ENCODE data around the gene CD55. TPM values are rescaled to one million over a fixed set of nuclear protein-coding genes. Genes with fewer than 3 reads are reported as not detected.

Gene CD55
- total RNA-seq, 6 donors from 2014 or later, result 256 to 798 (median 465) TPM

- peaks cover 12 to 34% (median 28%) of the 10 kb centered on the region in 4 donors for H3K4me1 ChIP-seq
- WGBS, 2 donors, result 96 to 97% methylated on average over 3 of the region's 3 CpGs
- ATAC-seq (ENCODE audit: low FRiP score in 2 of 2) (no peak), DNase-seq (no peak)
- H3K9me3 ChIP-seq, result no peaks in the 10 kb centered on the region
- no peaks in the 10 kb centered on the region for H3K27me3 ChIP-seq
- no peak for TF ChIP-seq POLR2A (IDR thresholded peaks at IDR 0.05)
- TF ChIP-seq EP300 (IDR thresholded peaks at IDR 0.05), result no peak
- no peak for TF ChIP-seq POLR2AphosphoS5 (IDR thresholded peaks at IDR 0.05)
- no peak for TF ChIP-seq CTCF (IDR thresholded peaks at IDR 0.05)
- H3K4me3 ChIP-seq, result no peak overlapping the region
- no peaks in the 10 kb centered on the region for H3K36me3 ChIP-seq
- H3K27ac ChIP-seq, result no peak overlapping the region
Measured at GRCh38 chr1:207315435-207315834, 6.0 kb upstream of the CD55 start.

GRCh38 chr1:207316141-207316540 lies 5.3 kb upstream of the CD55 start:
- Histone ChIP-seq H3K36me3 (no peaks in the 10 kb centered on the region), H3K27me3 (no peaks in the 10 kb centered on the region), H3K9me3 (no peaks in the 10 kb centered on the region), H3K4me3 (no peak overlapping the region), H3K4me1 (peaks cover 12 to 36% (median 28%) of the 10 kb centered on the region in 4 donors), H3K27ac (peak overlapping the region; percentile 45 to 100 (median 96))
- ATAC-seq (ENCODE audit: low FRiP score in 2 of 2) (no peak), DNase-seq (peak in 1 of 2 donors; percentile 71)
- TF ChIP-seq EP300 (IDR thresholded peaks at IDR 0.05) (no peak), POLR2AphosphoS5 (IDR thresholded peaks at IDR 0.05) (no peak), CTCF (IDR thresholded peaks at IDR 0.05) (peak in 1 of 6 experiments; percentile 39)

- peak in 1 of 2 donors; percentile 52 for ATAC-seq (ENCODE audit: low FRiP score in 2 of 2)
- peak in 1 of 2 donors; percentile 90 for DNase-seq
- H3K27ac ChIP-seq, result peak overlapping the region; percentile 71 to 100 (median 96)
- H3K9me3 ChIP-seq, result no peaks in the 10 kb centered on the region
- no peak overlapping the region for H3K4me3 ChIP-seq
- no peaks in the 10 kb centered on the region for H3K27me3 ChIP-seq
- peaks cover 12 to 36% (median 28%) of the 10 kb centered on the region in 4 donors for H3K4me1 ChIP-seq
- TF ChIP-seq POLR2A (IDR thresholded peaks at IDR 0.05) (peak in 1 of 4 donors; percentile 43), CTCF (IDR thresholded peaks at IDR 0.05) (no peak), EP300 (IDR thresholded peaks at IDR 0.05) (peak in 3 of 4 donors; percentile 37 to 95 (median 70)), POLR2AphosphoS5 (IDR thresholded peaks at IDR 0.05) (peak; percentile 58 to 86)
- no peaks in the 10 kb centered on the region for H3K36me3 ChIP-seq
- 33 to 46% methylated on average over 6 of the region's 6 CpGs for WGBS, 2 donors
Measured at GRCh38 chr1:207316622-207317391, 4.7 kb upstream of the CD55 start.

- WGBS, 2 donors, result 74 to 77% methylated on average over 3 of the region's 3 CpGs
- Histone ChIP-seq H3K36me3 (no peaks in the 10 kb centered on the region), H3K27me3 (no peaks in the 10 kb centered on the region), H3K4me3 (no peak overlapping the region), H3K9me3 (no peaks in the 10 kb centered on the region), H3K27ac (peak overlapping the region; percentile 71 to 100 (median 96)), H3K4me1 (peaks cover 12 to 34% (median 28%) of the 10 kb centered on the region in 4 donors)
- ATAC-seq (ENCODE audit: low FRiP score in 2 of 2) (no peak), DNase-seq (no peak)
- TF ChIP-seq EP300 (IDR thresholded peaks at IDR 0.05), result no peak
- TF ChIP-seq POLR2AphosphoS5 (IDR thresholded peaks at IDR 0.05), result no peak
- TF ChIP-seq POLR2A (IDR thresholded peaks at IDR 0.05), result no peak
- TF ChIP-seq CTCF (IDR thresholded peaks at IDR 0.05), result no peak
Measured at GRCh38 chr1:207317561-207317960, 3.9 kb upstream of the CD55 start.
